Smooth muscle cell (in vitro differentiated cells): ENCODE measurements around the gene NUDT17. TPM values are rescaled to one million over a fixed set of nuclear protein-coding genes. Genes with fewer than 3 reads are reported as not detected.
A peak's percentile ranks its signal among the peaks of the same experiment; 100 is the strongest.

Source experiments
- DNase-seq: peaks from one replicate; lab custom pipeline; 2025; ENCODE audit not compliant: unreplicated experiment; lab: John Stamatoyannopoulos, UW
- H2AFZ ChIP-seq: fragments of 200-600 bp; sonication (generic); 2 replicates; pipeline ENCODE4 v1.6.0; 2016; ENCODE audit warnings: antibody characterized with exemption, low read depth, mild to moderate bottlenecking
- H3F3A ChIP-seq: fragments of 200-600 bp; sonication (generic); 2 replicates; pipeline ENCODE4 v1.6.0; 2017; ENCODE audit warnings: antibody characterized with exemption, low read depth
- H3K27ac ChIP-seq: fragments of 200-600 bp; sonication (generic); 2 replicates; pipeline ENCODE4 v1.5.1; 2016; ENCODE audit warnings: low read depth, mild to moderate bottlenecking
- H3K27me3 ChIP-seq: fragments of 200-600 bp; sonication (generic); 2 replicates; pipeline ENCODE4 v1.6.1; 2016; ENCODE audit warnings: low read depth, mild to moderate bottlenecking
- H3K36me3 ChIP-seq: fragments of 200-600 bp; sonication (generic); 2 replicates; pipeline ENCODE4 v1.5.1; 2016; ENCODE audit warnings: low read depth
- H3K4me1 ChIP-seq: fragments of 200-600 bp; sonication (generic); 2 replicates; pipeline ENCODE4 v1.5.1; 2016; ENCODE audit warnings: low read depth
- H3K4me2 ChIP-seq: fragments of 200-600 bp; sonication (generic); 2 replicates; pipeline ENCODE4 v1.6.0; 2016; ENCODE audit warnings: mild to moderate bottlenecking
- H3K4me3 ChIP-seq: fragments of 200-600 bp; sonication (generic); 2 replicates; pipeline ENCODE4 v1.5.1; 2016; ENCODE audit warnings: mild to moderate bottlenecking
- H3K79me2 ChIP-seq: fragments of 200-600 bp; sonication (generic); 2 replicates; pipeline ENCODE4 v1.6.0; 2016; ENCODE audit warnings: low read depth, mild to moderate bottlenecking
- H3K9ac ChIP-seq: fragments of 200-600 bp; sonication (generic); 2 replicates; pipeline ENCODE4 v1.6.0; 2016; ENCODE audit warnings: low read depth
- H3K9me3 ChIP-seq: fragments of 200-600 bp; sonication (generic); replicated peaks from 2 replicates; pipeline ENCODE4 v1.5.1; 2016; ENCODE audit warnings: low read depth
- H4K20me1 ChIP-seq: fragments of 200-600 bp; sonication (generic); 2 replicates; pipeline ENCODE4 v1.6.0; 2016; ENCODE audit warnings: low read depth
- CTCF ChIP-seq: fragments of 200-600 bp; sonication (generic); IDR thresholded peaks from 2 replicates; pipeline ENCODE4 v1.5.1; 2017; ENCODE audit warnings: borderline replicate concordance, mild to moderate bottlenecking, antibody characterized with exemption; ENCODE audit not compliant: insufficient read depth, poor library complexity, severe bottlenecking
- WGBS: methylation state at CpG from one replicate; pipeline ENCODE4 v1.1.7; 2016; ENCODE audit warnings: low lambda C conversion rate; 5-methylcytosine and 5-hydroxymethylcytosine counted together
- polyA plus RNA-seq: library from polyadenylated mRNA; unstranded; fragments of >200 nt; fragmentation: Nextera tagmentation; extraction: Ambion mirVana; gene quantifications from 2 replicates; pipeline ENCODE4 v1.2.1, GENCODE V29; 2016
- total RNA-seq: library from RNA; depleted of rRNA; stranded (reverse); fragments of >200 nt; gene quantifications from 2 replicates; pipeline ENCODE4 v1.2.3, GENCODE V29; 2014

Gene NUDT17, protein sequence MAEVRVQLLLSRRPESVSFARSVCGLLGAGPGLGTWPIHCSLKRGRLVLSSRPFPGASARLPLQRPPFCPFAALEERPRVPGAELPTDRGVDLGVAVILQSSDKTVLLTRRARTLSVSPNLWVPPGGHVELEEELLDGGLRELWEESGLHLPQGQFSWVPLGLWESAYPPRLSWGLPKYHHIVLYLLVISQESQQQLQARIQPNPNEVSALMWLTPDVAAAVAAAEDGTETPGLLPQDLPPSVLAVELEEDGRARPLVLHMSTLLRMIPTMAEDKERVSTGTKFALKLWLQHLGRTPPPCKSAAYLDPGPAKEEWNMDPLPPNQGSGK
- total RNA-seq (1.1 and 2.5 TPM in 2 replicates), polyA plus RNA-seq (6.8 and 7.9 TPM in 2 replicates)

DNA sequence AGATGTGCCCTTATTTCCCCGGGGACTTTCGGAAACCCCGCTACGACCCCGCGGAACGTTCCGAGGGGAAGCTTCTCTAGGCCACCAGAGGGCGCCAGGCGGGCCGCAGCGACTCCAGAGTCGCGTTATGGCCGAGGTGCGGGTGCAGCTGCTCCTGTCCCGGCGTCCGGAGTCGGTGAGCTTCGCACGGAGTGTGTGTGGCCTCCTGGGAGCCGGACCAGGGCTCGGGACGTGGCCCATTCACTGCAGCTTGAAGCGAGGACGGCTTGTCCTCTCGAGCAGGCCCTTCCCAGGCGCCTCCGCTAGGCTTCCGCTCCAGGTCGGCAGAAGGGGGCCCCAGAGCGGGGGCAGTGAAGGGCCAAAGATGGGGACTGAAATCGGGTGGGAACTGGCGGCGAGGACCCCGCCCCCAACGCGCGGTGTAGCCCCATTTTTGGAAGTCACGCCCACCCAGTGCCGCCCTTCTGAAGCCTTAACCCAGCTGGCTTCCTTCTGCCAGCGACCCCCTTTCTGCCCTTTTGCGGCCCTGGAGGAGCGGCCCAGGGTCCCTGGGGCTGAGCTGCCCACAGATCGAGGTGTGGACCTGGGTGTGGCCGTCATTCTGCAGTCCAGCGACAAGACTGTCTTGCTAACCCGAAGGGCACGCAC, at the start of gene NUDT17:
Gene NUDT17 (plus strand): TSS at position 117 of the 648 bp plus-strand sequence. CDS start 11 bp downstream, at position 128.
- WGBS = 4% methylated on average over 50 of the region's 50 CpGs
- Histone ChIP-seq H3K4me2 (peak within 1 kb of the TSS; percentile 94), H3K27ac (no peak within 1 kb of the TSS), H3K4me3 (peak within 1 kb of the TSS; percentile 64), H3K27me3 (no peaks in the 10 kb centered on the region), H3K36me3 (peaks cover 1% of the 10 kb centered on the region), H3K9ac (peak within 1 kb of the TSS; percentile 55), H3K4me1 (peaks cover 3% of the 10 kb centered on the region), H4K20me1 (no peaks in the 10 kb centered on the region), H3K9me3 (no peaks in the 10 kb centered on the region), H2AFZ (no peak within 1 kb of the TSS), H3F3A (peaks cover 23% of the 10 kb centered on the region), H3K79me2 (no peaks in the 10 kb centered on the region)
- peak; percentile 98 for TF ChIP-seq CTCF
- DNase-seq = peak; percentile 45

DNA sequence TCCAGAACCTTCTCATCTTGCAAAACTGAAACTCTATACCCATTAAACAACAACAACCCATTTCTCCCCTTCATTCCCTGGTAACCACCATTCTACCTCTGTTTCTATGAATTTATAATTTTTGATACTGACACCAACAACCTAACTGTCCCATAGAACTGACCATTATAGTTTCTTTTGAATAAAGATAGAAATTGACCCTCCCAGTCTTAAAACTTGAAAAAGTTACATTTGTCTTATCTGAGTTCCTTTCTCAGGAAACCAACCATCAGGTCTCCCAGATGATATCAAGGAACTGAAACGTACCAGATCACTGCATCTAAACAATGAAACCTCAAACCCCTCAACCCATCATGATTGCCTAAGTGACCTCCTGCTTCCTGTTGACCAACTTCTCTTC, 48.7 kb upstream of the NUDT17 start:
- Histone ChIP-seq H3K9me3 (peaks cover 12% of the 10 kb centered on the region), H3K79me2 (peaks cover 46% of the 10 kb centered on the region), H3K27ac (no peak overlapping the region), H3K27me3 (no peaks in the 10 kb centered on the region), H3K4me1 (no peaks in the 10 kb centered on the region), H3K9ac (no peak overlapping the region), H2AFZ (no peak overlapping the region), H3K4me2 (no peak overlapping the region), H3K36me3 (no peaks in the 10 kb centered on the region), H4K20me1 (peaks cover 27% of the 10 kb centered on the region), H3F3A (no peaks in the 10 kb centered on the region), H3K4me3 (no peak overlapping the region)
- WGBS = 35% methylated on average over 1 of the region's 1 CpG
- no peak for TF ChIP-seq CTCF
- DNase-seq = no peak

DNA sequence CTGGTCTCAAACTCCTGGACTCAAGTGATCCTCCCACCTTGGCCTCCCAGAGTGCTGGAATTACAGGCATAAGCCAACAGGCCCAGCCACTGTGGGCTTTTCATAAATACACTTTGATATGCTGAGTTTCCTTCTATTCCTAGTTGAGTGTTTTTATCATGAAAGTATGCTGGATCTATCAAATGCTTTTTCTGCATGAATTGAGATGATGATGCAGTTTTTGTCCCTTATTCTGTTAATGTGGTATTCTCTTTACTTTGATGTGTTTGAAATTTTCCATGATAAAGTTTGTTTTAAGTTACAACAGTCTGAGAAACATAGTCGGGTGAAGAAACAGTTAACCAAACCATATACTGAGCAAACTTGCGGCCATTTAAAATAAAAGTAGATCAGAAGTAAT, 45.6 kb upstream of the NUDT17 start:
- H2AFZ ChIP-seq = no peak overlapping the region
- H3K9ac ChIP-seq = no peak overlapping the region
- no peaks in the 10 kb centered on the region for H3K27me3 ChIP-seq
- H3K4me2 ChIP-seq = no peak overlapping the region
- H4K20me1 ChIP-seq = peaks cover 52% of the 10 kb centered on the region
- peaks cover 66% of the 10 kb centered on the region for H3K79me2 ChIP-seq
- no peak for TF ChIP-seq CTCF
- H3K27ac ChIP-seq = no peak overlapping the region
- H3K9me3 ChIP-seq = peaks cover 12% of the 10 kb centered on the region
- WGBS = 98% methylated on average over 2 of the region's 2 CpGs
- H3K4me1 ChIP-seq = peaks cover 10% of the 10 kb centered on the region
- no peak overlapping the region for H3K4me3 ChIP-seq
- H3K36me3 ChIP-seq = no peaks in the 10 kb centered on the region
- DNase-seq = no peak
- H3F3A ChIP-seq = no peaks in the 10 kb centered on the region
